GM18519 (cell line): ENCODE measurements around the gene AGPAT1.
"Not testable (repeated sequence)": the region's sequence is repeated elsewhere in the genome, so short reads cannot be mapped to it uniquely, and the experiment has no call there.

Source experiments
- ATAC-seq: cut with Tn5 transposase; IDR thresholded peaks from one replicate; pipeline ENCODE4 v1.9.1; 2021; ENCODE audit warnings: mild to moderate bottlenecking, moderate library complexity; ENCODE audit not compliant: unreplicated experiment, low FRiP score

The AGPAT1 gene

DNA sequence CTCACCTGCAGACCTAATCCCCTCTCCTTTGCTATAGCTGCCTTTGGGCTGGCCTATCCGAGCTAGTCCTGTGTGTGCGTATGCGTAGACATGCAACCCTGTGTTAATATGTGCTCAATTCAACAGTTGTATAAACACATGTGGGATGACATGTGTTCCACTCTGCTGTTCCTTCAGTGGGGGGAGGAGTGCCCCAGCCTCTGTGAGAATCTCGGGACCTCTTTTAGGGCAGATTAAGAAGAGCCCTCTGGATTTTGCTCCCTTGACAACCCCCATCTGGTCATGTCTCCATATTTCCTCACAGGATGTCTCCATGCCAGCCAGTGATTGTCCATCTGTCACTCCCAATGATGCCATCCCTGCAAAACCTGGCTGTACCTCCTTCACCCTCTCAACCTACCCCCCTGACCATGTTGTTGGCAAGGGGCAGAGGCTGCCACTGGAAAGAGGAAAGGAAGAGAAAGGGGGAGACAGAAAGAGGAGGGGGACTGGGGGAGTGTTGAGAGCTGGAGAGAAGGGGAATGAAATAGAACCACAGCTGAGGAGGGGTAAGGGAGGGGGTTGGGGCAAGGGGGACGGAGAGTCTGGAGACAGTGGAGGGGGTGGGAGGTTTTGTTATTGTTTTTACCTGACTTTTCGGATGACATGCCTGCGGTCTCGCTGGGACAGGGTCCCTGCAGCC lies 24.6 kb downstream of the AGPAT1 start:
- no peak for ATAC-seq

DNA sequence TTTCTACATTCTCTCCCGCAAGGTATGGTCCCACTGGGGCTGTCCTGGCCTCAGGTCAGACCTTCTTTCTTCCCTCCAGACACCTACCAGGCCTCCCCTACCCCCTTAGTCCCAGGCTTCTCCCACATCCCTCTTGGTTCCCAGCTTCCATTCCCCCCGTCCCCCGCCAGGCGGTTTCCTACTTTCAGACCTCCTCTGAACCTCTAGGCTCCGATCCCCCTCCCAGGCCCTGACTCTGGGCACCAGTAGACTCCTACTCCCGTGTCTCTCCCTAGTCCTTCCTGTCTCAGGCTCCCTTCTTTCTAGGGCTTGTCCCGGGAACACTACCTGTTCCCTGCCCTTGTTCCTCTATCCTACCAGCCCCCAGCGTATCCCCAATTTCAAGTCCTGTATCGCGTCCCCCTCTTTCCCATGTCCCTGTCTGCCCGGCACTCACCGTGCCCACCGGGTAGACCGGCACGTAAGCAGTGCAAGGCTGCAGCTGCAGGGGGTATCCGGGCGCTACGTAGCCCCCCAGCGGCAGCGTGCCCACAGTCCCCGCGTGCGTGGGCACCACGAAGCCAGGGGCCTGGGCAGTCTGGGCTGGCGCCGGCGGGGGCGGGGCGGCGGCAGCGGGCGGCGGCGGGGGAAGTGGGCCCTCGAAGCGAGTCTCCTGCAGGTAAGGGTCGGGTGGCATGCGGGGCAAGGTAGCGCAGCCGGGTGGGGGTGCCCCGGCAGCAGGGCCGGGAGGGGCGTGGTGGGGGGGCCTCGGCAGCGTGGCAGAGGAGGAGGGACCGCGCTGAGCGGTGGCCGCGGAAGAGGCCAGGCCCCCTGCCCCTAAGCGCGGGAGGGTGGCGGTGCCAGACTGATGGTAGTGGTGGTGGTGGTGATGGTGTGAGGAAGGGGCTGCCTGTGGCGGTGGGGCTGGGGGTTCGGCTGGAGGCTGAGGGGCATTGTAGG lies 25.7 kb downstream of the AGPAT1 start:
- ATAC-seq = no peak

DNA sequence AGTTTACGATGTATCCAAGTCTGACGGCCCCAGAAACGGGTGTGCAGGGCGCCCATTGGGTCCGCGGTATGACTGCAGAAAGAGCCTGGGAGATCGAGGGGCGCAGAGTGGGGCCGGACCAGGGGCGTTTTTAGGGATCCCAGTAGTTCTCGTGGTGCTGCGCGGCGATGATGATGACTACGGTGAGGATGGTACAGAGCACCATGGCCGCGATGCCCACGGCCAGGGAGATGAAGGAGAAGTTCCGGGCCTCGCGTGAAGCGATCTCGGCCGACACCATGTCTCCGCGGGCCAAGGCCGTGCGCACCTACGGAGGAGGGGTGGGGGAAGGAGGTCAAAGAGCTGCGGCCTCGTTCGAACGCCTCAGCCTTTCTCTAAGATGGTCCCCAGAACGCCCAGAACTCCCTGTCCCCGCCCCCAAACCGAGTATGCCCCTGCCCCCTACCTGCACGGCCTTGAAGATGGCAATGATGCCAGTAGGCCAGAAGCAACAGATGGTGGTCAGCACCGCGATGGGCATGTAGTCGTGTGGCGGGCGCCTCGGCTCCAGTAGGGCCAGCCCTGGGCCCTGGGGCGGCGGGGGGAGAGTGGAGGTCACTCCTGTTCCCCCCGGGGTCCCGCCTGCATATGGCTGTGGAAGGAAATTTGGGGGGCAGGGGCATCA lies 26.7 kb downstream of the AGPAT1 start:
- no peak for ATAC-seq

DNA sequence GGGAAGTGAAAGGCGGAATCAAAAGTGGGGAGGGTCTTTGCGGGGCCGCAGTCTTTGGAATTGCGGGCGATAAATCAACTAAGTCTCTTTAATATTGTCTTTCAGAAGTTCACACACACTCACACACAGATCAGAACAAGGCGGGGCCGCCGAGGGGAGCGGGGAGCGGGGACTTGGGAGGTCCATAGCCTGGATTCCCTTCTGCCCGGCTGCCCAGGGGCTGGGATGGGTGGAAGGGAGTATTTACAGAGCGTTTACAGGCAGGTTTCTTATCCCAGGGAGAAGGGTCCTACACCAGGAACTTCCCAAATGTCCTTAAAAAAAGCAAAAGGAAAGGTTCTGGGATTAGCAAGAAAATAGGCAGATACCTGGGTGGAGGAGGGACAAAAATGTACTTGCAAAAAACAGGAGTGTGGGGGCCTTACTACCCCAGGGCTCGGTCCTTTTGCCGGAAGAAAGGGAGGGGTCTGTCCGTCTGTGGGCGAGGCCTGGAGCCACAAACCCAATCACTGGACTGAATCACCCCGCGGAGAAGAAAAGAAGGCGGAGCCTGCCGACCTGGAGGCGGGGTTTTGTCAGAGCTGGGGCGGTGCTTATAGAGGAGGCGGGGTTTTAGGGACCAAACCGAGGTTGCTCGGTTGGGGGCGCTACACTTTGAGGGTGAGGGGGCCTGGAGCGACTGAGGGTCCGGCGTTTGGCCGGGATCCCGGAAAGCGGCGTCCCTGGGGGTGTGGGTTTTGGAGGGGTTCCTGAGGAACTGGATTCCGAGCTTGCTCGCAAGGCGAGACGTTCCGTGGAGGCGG lies 27.4 kb downstream of the AGPAT1 start:
- no peak for ATAC-seq

DNA sequence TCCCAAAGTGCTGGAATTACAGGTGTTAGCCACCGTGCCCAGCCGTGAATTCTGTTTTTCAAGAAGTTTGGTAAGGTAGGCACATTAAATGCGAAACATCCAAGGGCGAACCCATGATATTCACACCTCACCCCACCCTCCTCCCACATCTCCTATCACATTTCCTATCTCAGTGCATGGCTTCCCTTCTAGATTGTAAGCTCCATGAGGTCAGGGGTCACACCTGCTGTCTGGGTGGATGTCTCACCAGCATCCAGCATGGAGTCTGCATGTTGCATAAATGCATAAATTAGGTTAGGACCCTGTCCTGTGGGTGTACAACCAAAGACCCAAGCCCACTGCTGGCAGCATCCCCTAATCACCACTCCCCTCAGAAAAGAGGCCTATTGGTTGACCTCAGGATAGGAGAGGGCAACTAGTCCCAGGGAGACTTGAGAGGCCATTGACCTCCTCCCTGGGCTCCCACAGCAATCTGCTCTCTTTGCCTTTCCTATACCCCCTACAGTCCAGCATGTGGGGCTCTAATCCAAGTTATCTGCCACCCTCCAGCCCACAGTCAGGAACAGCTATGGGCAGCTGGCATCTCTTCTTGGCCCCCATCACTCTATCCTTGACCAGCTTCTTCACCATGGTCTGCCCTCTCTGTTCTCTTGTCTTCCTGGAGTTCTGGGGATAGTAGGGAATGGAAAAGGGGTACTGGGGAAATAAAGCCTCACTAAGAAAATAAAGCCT lies 28.3 kb downstream of the AGPAT1 start:
- ATAC-seq = no peak

DNA sequence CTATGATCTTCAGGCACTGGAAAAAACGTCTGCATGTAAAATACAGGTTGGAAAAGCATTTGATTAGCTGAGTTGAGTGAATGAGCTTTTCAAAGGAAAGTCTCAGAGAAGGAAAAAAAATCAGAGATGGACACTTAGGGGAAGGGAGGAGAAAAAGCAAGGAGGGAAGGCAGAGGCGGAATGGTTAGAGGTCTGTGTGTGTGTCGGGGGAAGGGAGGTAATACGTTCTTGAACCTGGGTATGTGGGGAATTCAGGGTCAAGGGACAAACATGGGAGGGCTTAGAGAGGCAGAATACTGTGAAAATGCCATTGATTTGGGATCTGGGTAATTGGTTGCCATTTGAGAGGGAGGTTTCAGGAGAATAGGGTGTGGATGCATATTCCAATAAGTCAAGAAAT lies 29.2 kb downstream of the AGPAT1 start:
- no peak for ATAC-seq

DNA sequence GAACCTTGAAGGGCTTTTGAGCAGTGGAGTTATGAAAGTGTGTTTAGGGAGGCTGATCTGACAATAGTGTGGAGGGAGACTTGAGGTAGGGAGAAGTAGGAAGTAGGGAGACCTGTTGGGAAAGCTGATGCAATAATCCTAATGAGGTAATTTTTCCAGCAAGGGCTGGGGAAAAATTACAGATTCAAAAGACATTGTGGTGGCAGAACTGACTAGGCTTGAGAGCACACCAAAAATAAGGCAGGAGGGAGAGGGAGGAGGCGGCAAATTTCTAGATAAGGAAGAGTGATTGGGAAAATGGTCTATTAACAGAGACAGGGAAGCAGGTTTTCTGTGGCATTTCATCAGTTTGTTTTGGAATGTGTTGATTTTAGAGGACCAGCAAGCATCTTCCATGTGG lies 29.6 kb downstream of the AGPAT1 start:
- no peak for ATAC-seq

DNA sequence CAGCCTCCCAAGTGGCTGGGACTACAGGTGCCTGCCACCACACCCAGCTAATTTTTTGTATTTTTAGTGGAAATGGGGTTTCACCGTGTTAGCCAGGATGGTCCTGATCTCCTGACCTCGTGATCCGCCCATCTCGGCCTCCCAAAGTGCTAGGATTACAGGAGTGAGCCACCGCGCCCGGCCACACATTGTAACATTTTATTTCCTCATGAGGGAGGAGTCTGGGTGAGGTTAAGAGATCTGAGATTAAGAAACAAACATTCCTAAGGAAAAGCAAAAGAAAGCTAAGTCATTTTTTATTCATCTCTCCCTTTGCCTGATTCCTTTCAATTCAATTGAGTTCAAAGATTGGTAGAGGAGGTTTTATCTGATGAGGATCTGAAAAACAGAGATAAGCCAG lies 31.6 kb downstream of the AGPAT1 start:
- not testable (repeated sequence) for ATAC-seq

DNA sequence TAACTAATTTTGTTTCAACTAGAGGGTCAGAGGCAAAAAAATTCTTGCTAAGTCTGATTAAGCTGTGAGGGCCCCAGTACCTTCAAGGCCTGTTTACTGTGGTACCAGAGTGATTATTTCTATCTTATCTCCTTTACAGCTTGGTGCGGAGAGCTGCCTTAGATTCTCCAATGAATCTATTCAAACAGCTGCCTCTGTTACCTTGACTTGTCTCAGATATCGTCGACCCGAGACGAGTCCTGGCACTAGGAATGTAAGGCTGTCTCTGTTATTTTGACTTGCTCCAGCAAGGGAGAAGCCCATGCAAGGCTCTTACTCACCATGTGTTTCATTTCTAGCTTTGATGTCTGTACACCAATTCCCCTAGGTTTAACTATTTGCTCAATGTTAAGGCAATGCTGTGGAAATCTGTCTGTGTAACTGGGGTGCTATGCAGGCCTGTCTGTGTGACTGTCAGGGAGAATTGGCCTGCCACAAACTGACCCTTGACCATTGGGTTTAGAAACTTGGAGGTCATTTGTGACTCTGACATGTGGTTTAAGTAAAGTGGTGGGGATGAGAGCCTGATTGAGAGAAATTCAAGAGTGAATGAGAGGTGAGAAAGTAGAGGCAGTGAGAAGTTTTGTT lies 35.4 kb downstream of the AGPAT1 start:
- ATAC-seq = no peak

DNA sequence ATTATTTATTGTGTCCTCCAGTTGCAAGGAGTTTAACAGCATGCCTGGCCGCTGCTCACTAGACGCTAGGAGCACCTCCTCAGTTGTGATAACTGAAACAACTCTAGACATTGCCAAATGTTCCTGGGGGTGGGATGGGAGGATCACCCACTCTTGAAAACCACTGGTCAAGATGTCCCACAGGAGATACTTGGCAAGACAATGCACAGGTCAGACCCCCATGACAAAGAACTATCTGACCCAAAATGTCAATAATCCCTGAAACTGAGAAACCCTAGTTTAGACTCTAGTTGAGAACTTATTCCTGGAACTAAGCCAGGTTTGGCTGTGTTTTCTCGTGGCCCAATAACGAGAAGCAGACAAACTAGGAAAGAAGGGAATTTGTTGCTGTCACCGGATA lies 36.3 kb downstream of the AGPAT1 start:
- ATAC-seq = no peak

DNA sequence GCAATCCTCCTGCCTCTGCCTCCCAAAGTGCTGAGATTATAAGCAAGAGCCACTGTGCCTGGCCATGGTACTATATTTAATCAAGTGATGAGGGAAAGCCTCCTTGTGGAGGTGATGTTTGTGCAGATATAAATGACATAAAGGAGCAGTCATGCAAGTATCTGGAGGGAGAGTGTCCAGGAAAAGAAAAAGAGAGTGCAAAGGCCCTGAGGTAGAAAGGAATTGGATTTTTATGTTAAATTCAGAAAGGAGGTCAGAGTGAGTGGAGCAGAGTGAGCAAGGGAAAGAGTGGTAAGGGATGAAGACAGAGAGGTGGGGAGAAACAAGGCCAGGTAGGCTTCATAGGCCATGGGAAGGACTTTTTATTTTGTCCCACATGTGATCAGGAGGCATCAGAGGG lies 38.4 kb downstream of the AGPAT1 start:
- ATAC-seq = no peak

DNA sequence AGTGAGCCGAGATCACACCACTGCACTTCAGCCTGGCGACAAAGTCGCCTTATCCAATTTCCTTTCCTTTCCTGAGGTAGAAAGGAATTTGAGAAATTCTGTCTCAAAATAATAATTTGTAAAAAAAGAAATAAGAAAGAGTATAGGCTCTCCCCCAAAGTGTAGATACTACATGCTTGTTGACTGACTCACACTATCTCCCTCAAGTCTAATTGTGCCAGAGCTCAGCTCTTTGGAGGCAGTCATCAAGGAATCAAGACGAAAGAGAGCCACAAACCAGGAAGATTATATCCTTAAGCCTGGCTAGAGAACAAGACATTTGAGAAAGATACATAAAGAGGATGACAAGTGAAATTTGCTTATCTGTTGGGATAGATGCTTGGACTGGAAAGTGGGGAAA lies 42.1 kb downstream of the AGPAT1 start:
- ATAC-seq = no peak

DNA sequence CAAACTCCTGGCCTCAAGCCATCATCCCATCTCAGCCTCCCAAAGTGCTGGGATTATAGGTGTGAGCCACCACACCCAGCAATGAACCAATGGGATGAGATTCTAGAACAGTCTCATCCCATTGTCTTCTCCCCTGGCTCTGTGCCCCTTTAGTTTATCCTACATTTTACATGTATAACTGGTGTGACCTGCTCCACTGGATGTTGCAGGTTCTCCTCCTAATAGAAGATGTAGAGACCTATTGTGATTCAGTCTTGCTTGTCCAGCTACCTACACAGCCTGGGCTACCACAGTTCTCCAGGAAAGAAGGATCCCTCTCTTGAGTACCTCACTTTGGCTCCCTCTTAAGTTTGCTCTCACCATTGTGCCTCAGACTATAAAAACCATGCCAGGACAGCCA lies 43.8 kb downstream of the AGPAT1 start:
- no peak for ATAC-seq

DNA sequence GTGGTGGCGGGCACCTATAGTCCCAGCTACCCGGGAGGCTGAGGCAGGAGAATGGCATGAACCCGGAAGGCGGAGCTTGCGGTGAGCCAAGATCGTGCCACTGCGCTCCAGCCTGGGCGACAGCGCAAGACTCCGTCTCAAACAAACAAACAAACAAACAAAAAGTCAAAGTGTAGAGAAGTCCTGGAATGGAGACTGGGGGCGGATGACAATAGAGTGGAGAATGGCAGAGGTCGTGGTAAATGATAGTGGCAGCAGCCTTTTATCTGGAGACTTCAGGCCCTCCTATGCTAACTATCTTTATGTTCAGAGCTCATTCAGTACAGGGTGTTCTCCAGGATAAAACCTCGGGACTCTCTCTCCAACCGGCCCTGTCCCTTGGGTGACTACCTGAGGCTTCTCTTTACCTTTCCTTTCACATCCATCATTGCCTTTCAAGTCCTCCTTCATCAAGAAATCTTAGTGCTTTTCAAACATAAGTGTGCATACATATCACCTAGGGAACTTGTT lies 44.4 kb downstream of the AGPAT1 start:
- ATAC-seq = no peak

DNA sequence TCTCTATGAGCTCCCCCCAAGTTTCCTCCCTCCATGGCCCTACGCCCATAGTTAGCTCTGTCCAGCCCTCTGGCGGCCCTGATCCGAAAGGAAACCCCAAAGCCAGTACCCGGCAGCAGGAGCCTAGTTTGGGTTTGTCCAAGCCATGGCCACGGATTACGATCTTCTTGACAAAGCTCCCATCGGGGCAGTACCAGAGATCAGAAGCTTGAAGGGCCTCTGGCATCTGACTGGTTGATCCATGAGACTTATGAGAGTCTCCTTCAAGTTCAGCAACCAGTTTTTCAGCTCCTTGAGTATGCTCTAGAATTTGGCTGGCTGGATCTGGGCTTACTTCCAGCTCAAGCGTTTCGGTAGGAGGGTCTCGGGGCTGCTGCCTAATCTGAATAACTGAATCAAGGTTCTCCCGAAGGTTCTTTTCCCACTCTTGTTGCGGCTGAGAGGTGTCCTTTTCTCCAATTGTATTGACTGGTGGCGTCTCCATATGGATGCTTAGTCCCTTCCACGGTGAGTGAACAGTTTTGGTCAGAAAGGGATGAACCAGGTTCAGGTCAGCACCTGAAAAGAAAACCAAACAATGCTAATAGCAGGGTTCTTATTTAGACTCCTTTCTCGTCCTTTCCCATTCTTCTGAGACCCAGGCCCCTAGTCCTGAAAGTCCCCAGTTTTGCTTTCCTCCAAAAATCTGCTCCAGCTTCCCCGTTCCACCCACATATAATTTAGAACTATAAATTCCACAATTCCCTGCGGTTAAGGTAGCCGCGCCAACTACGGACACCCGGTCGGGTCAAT lies 46.4 kb downstream of the AGPAT1 start:
- no peak for ATAC-seq

DNA sequence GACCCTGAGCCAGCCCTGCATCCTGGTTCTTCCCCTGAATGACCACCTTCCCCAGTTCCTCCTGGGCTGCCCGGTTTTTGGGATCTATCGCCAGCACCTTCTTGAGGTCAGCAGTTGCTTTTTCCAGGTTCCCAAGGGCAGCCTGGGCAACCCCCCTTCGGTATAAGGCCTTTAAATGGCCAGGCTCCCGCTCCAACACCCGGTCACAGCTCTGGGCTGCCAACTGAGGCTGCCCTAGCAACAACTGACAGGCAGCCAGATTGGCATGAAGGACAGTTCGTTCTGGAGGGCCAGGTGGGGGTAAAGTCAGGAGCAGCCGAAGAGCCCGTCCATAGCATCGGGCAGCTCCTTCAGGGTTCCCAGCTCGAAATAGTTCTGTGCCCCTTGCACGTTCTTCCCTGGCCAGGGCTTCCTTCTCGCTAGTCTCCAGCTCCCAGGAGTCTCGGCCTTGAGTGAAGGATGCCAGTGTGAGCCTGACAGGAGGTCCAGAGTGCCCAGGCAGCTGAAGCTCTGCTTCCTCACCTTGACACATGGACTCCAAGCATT lies 47.1 kb downstream of the AGPAT1 start:
- no peak for ATAC-seq

DNA sequence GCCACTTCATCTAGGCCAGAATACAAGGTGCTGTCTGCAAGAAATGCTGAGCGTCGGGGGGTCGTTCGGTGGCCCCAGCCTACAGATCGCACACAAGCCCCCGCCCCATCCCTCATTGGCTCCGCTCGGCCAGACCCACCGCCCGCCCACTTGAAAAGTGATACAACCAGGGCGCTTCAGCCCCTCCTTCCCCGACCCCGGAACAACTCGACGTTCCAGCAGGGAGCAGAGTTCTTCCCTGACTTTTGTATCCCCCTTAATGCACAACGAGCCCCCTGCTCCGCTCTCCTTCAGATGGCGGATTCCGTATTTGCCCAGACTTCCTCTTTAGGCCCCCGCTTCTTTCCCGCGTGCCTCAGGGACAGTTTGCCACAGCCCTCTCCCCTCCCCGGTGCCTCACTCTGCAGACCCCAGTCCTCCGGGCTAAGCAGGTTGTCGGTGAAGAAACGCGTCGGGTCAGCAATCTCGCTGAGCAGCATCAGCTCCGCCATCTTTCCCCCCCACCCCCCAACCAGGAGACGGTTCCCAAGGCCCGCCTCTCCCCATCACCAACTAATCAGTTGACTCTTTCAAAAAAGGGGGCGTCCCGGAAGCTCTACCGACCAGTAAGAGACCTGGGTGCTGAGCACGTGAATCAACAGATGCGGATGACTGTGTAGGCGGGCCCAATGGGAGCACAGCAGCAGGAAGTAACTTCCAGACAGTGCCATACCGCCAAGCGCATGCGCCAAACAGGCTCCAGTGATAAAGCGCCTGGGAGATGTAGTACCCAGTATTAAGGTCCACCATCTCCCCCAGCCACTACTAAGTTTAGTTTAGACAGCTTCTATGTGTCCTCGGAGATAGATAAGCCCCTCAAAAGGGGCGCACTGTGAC lies 47.9 kb downstream of the AGPAT1 start, which contains the start of gene ATF6B:
Gene ATF6B (minus strand): TSS at position 530 of the 876 bp plus-strand sequence. CDS start 39 bp downstream, at position 491.
- peak; percentile 77 for ATAC-seq
